ENCODE measurements around the gene MAN1C1. TPM values are rescaled to one million over a fixed set of nuclear protein-coding genes. Genes with fewer than 3 reads are reported as not detected.

MAN1C1 gene
- total and polyA plus RNA-seq, 9 of the 15 experiments (the other 6 are each of a cell fraction or from before 2014, with no cell fraction given) = 0.04 to 0.44 (median 0.10) TPM; not detected in 3

GRCh38 chr1:25703671-25704266 lies 87.2 kb downstream of the MAN1C1 start:
- FAIRE-seq (no peak), DNase-seq (ENCODE audit: extremely low read depth in 1 of 4, low spot score in 3 of 4) (no peak), ATAC-seq (no peak)
- intact Hi-C loops (cut with micrococcal nuclease) = no loop called here
- no peak overlapping the region for H3K9ac ChIP-seq (ENCODE audit: insufficient read depth in 1 of 2, low read depth in 2 of 2, low read length in 2 of 2)
- ChIA-PET POLR2A (interaction anchor here (0.6 to 1.9 kb wide), 6 partner anchors 9 to 716 kb away, joined by 3 to 4 read pairs (median 3); no protein-coding TSS in a partner anchor), CTCF (ENCODE audit: low intra/inter-chr PET ratio) (no interaction called here)
- in situ Hi-C loops (cut with MboI) = no loop called here
- no peak overlapping the region for H3K27ac ChIP-seq (ENCODE audit: extremely low read depth, low read depth, low read length)
- H4K20me1 ChIP-seq (replicated peaks; ENCODE audit: control insufficient read depth, insufficient read depth, low read length) = no peaks in the 10 kb centered on the region
- H3K9me3 ChIP-seq (replicated peaks; ENCODE audit: control insufficient read depth, insufficient read depth, low read depth, low read length) = no peaks in the 10 kb centered on the region
- WGBS (ENCODE audit: insufficient coverage, low coverage, missing lambda C conversion rate) = 8% methylated on average over 6 of the region's 6 CpGs
- H3K4me1 ChIP-seq (replicated peaks in 1 of 2; ENCODE audit: control insufficient read depth in 2 of 2, insufficient read depth in 2 of 2, low read length in 2 of 2) = peaks cover 8 to 12% of the 10 kb centered on the region in 2 experiments; a peak in 4 of 5 replicates
- no peaks in the 10 kb centered on the region for H3K9me1 ChIP-seq (ENCODE audit: control insufficient read depth, insufficient read depth, low read length)
- BruUV-seq (replicated peaks) = no TSS peak
- H3K79me2 ChIP-seq (ENCODE audit: control insufficient read depth, insufficient read depth, low read length) = no peaks in the 10 kb centered on the region
- no peaks in the 10 kb centered on the region for H3K36me3 ChIP-seq (ENCODE audit: control insufficient read depth, insufficient read depth, low read length)
- no peak overlapping the region for H3K4me2 ChIP-seq (ENCODE audit: insufficient read depth, low read length)
- H3K27me3 ChIP-seq (ENCODE audit: control insufficient read depth in 2 of 2, insufficient read depth in 2 of 2, low read length in 2 of 2) = peaks cover 48 to 65% of the 10 kb centered on the region in 2 experiments
- H3K4me3 ChIP-seq = no peak overlapping the region
- TF ChIP-seq BCOR (IDR thresholded peaks at IDR 0.05) (no peak), MTA2 (IDR thresholded peaks at IDR 0.05; ENCODE audit: low read depth) (no peak), MYC (IDR thresholded peaks at IDR 0.05; ENCODE audit: low read depth, low read length) (no peak), MYC (CRISPR knock-in tag; IDR thresholded peaks at IDR 0.05; ENCODE audit: borderline replicate concordance, low read depth) (no peak), ZNF584 (CRISPR knock-in tag; IDR thresholded peaks at IDR 0.05; ENCODE audit: low read depth) (no peak), STAT6 (CRISPR knock-in tag; IDR thresholded peaks at IDR 0.05) (no peak), HNRNPL (IDR thresholded peaks at IDR 0.05; ENCODE audit: low read depth, low read length) (no peak), NONO (IDR thresholded peaks at IDR 0.05; ENCODE audit: low read depth in 2 of 2, low read length in 1 of 2) (no peak), SMAD1 (IDR thresholded peaks at IDR 0.05; ENCODE audit: low read depth, low read length, partially characterized antibody) (no peak), PHB (CRISPR knock-in tag; IDR thresholded peaks at IDR 0.05) (no peak), MLX (CRISPR knock-in tag; conservative IDR thresholded peaks at IDR 0.05) (no peak)
- H2AFZ ChIP-seq (ENCODE audit: low read depth, low read length) = no peak overlapping the region
